Neuronal stem cell (in vitro differentiated cells): ENCODE measurements around the gene PPP3CA.

Experiments
- DNase-seq: peaks from one replicate; pipeline ENCODE4 v3.0.0-alpha.2; 2013; ENCODE audit warnings: low spot score
- H2AFZ ChIP-seq: one replicate; pipeline ENCODE4 v1.6.1; 2013; ENCODE audit warnings: mild to moderate bottlenecking, low read length, inconsistent platforms
- H2AK5ac ChIP-seq: 2 replicates; pipeline ENCODE4 v1.6.1; 2013; ENCODE audit warnings: low read depth, mild to moderate bottlenecking, inconsistent platforms, low read length, moderate library complexity, mixed read lengths
- H2BK120ac ChIP-seq: 2 replicates; pipeline ENCODE4 v1.6.1; 2013; ENCODE audit warnings: low read depth, mild to moderate bottlenecking, inconsistent platforms, low read length, moderate library complexity, mixed read lengths
- H2BK12ac ChIP-seq: one replicate; pipeline ENCODE4 v1.6.1; 2013; ENCODE audit warnings: low read length, inconsistent platforms
- H2BK15ac ChIP-seq: 2 replicates; pipeline ENCODE4 v1.6.1; 2013; ENCODE audit warnings: mild to moderate bottlenecking, low read length, inconsistent platforms, mixed read lengths
- H2BK5ac ChIP-seq: one replicate; pipeline ENCODE4 v1.6.1; 2013; ENCODE audit warnings: inconsistent platforms, mild to moderate bottlenecking, low read length, moderate library complexity
- H3K14ac ChIP-seq: one replicate; pipeline ENCODE4 v1.6.1; 2013; ENCODE audit warnings: low read length, inconsistent platforms
- H3K18ac ChIP-seq: 2 replicates; pipeline ENCODE4 v1.6.1; 2013; ENCODE audit warnings: low read length, inconsistent platforms
- H3K23ac ChIP-seq: 2 replicates; pipeline ENCODE4 v1.6.1; 2013; ENCODE audit warnings: low read depth, mild to moderate bottlenecking, mixed read lengths, low read length, inconsistent platforms; ENCODE audit not compliant: poor library complexity
- H3K27ac ChIP-seq: replicated peaks from 3 replicates; pipeline ENCODE4 v1.5.1; 2013; ENCODE audit warnings: low read length, inconsistent platforms
- H3K27me3 ChIP-seq, 3 experiments: 2 replicates each; pipeline ENCODE4 v1.6.1; 2013; ENCODE audit warnings: low read length in 3 of 3, mild to moderate bottlenecking in 2 of 3, inconsistent platforms in 1 of 3, low read depth in 1 of 3, mixed read lengths in 1 of 3, moderate library complexity in 1 of 3; ENCODE audit not compliant: control insufficient read depth in 3 of 3, insufficient read depth in 3 of 3
- H3K36me3 ChIP-seq, 2 donors: replicated peaks in 1 of 2; 2 replicates each; pipeline ENCODE4 v1.6.1; 2013; ENCODE audit warnings: low read length in 2 of 2; ENCODE audit not compliant: control insufficient read depth in 2 of 2, insufficient read depth in 2 of 2
- H3K4ac ChIP-seq: 2 replicates; pipeline ENCODE4 v1.6.1; 2013; ENCODE audit warnings: inconsistent platforms, mild to moderate bottlenecking, low read length, moderate library complexity
- H3K4me1 ChIP-seq, 2 donors: 1 replicate in 1 of 2; 2 replicates in 1 of 2; pipeline ENCODE4 v1.6.1; 2013; ENCODE audit warnings: low read length in 2 of 2, low read depth in 1 of 2; ENCODE audit not compliant: control insufficient read depth in 2 of 2, insufficient read depth in 1 of 2
- H3K4me2 ChIP-seq: one replicate; pipeline ENCODE4 v1.6.1; 2013; ENCODE audit warnings: mild to moderate bottlenecking, low read length, inconsistent platforms; ENCODE audit not compliant: insufficient read depth, poor library complexity, severe bottlenecking
- H3K4me3 ChIP-seq, 2 donors: 2 replicates each; pipeline ENCODE4 v1.5.1; 2013; ENCODE audit warnings: low read length in 2 of 2, mild to moderate bottlenecking in 2 of 2, inconsistent platforms in 1 of 2, moderate library complexity in 1 of 2
- H3K79me1 ChIP-seq: one replicate; pipeline ENCODE4 v1.6.1; 2013; ENCODE audit warnings: low read depth, mild to moderate bottlenecking, inconsistent platforms, low read length, moderate library complexity
- H3K9ac ChIP-seq: one replicate; pipeline ENCODE4 v1.6.1; 2013; ENCODE audit warnings: mild to moderate bottlenecking, low read depth, low read length, inconsistent platforms; ENCODE audit not compliant: poor library complexity
- H3K9me3 ChIP-seq, 2 donors: replicated peaks in 1 of 2; 2 replicates each; pipeline versions ENCODE3 to v1.6.1; 2013; ENCODE audit warnings: low read length in 2 of 2, mild to moderate bottlenecking in 2 of 2, inconsistent platforms in 1 of 2, low read depth in 1 of 2, mixed read lengths in 1 of 2, moderate library complexity in 1 of 2; ENCODE audit not compliant: control insufficient read depth in 2 of 2, insufficient read depth in 1 of 2
- H4K8ac ChIP-seq: one replicate; pipeline ENCODE4 v1.6.1; 2013; ENCODE audit warnings: low read depth, mild to moderate bottlenecking, inconsistent platforms, low read length, moderate library complexity
- H4K91ac ChIP-seq: one replicate; pipeline ENCODE4 v1.6.1; 2013; ENCODE audit warnings: low read length, low read depth, mild to moderate bottlenecking, inconsistent platforms; ENCODE audit not compliant: poor library complexity
- WGBS, 2 donors: extraction: QIAGEN DNeasy Blood & Tissue Kit; methylation state at CpG; one replicate each; pipeline ENCODE4 v1.1.7; 2013; ENCODE audit warnings: missing lambda C conversion rate in 2 of 2, mixed read lengths in 1 of 2; ENCODE audit not compliant: insufficient read length in 2 of 2, insufficient replicate concordance in 1 of 2; ENCODE audit errors: extremely low coverage in 2 of 2; 5-methylcytosine and 5-hydroxymethylcytosine counted together

The PPP3CA gene

DNA sequence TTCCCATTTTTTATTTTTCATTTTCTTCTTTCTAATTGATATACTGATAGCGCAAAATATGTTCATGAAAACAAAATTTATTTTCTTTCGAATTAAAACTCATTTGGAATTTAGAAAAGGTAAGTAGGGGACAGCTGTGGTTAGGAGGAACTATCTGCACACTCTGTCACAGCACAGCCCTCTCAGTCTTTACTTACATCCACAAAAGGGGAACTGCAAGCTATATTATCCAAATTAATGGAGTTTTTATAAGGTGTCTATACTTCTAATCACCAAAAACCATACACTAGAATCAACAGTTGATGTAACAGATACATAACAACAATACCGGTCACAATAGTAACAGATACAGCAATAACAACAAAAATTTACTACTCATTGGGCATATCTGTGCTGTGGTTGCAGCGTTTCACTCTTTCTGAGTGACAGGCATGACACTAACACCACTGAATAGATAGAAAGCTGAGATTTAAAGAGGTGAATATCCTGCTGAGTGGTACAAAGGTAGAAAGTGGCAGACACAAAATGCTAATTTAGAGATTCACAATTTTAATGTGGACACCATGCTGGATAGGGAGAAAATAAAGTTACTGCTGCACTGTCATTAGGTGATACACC lies 160.7 kb downstream of the PPP3CA start:
- no peaks in the 10 kb centered on the region for H3K79me1 ChIP-seq
- no peak overlapping the region for H2AK5ac ChIP-seq
- H3K4me1 ChIP-seq: peaks cover 4 to 9% of the 10 kb centered on the region in 2 donors
- no peak overlapping the region for H4K8ac ChIP-seq
- peaks cover 0 to 5% of the 10 kb centered on the region in 2 donors for H3K36me3 ChIP-seq
- H3K27me3 ChIP-seq: no peaks in the 10 kb centered on the region
- no peak overlapping the region for H3K23ac ChIP-seq
- no peak overlapping the region for H3K9ac ChIP-seq
- no peak overlapping the region for H3K18ac ChIP-seq
- H3K14ac ChIP-seq: no peak overlapping the region
- H2BK5ac ChIP-seq: no peak overlapping the region
- H2BK12ac ChIP-seq: no peak overlapping the region
- H3K27ac ChIP-seq: no peak overlapping the region
- WGBS, 2 donors: no CpG with 5 or more reads among the region's 4 CpGs
- H3K4me3 ChIP-seq: no peak overlapping the region
- H4K91ac ChIP-seq: no peak overlapping the region
- H3K4me2 ChIP-seq: no peak overlapping the region
- H2BK120ac ChIP-seq: no peak overlapping the region
- no peak overlapping the region for H2BK15ac ChIP-seq
- H3K9me3 ChIP-seq: peaks cover 4% of the 10 kb centered on the region in 2 donors
- DNase-seq: no peak
- H3K4ac ChIP-seq: no peak overlapping the region
- H2AFZ ChIP-seq: no peak overlapping the region

DNA sequence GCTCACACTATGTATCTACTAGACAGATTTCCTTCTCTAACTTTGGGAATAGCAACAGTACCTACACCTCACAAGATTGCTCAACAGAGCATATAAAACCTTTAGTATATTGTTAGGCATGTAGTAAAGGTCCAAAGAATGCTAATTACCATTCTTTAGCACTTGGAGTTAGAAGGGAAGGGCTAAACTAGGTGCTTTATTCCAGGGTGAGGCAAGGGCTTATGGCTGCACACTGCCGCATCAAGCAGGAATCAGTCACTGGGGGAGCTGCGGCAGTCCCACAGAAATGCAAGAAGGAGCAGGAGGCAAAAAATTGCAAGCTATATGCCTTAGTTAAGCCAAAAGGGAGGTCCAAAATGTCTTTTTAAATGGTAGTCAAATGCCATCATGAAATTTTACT lies 162.7 kb downstream of the PPP3CA start:
- Histone ChIP-seq H3K14ac (no peak overlapping the region), H3K4me3 (no peak overlapping the region), H3K9ac (no peak overlapping the region), H2BK15ac (no peak overlapping the region), H3K27ac (no peak overlapping the region), H3K4me1 (peaks cover 2 to 4% of the 10 kb centered on the region in 2 donors), H3K79me1 (no peaks in the 10 kb centered on the region), H3K9me3 (peaks cover 4% of the 10 kb centered on the region in 2 donors), H3K4ac (no peak overlapping the region), H3K36me3 (peaks cover 0 to 5% of the 10 kb centered on the region in 2 donors), H3K23ac (no peak overlapping the region), H2AK5ac (no peak overlapping the region), H2BK12ac (no peak overlapping the region), H3K18ac (no peak overlapping the region), H4K8ac (no peak overlapping the region), H2BK120ac (no peak overlapping the region), H4K91ac (no peak overlapping the region), H2BK5ac (no peak overlapping the region), H3K27me3 (no peaks in the 10 kb centered on the region), H3K4me2 (no peak overlapping the region), H2AFZ (no peak overlapping the region)
- no CpG with 5 or more reads among the region's 2 CpGs for WGBS, 2 donors
- DNase-seq: no peak

DNA sequence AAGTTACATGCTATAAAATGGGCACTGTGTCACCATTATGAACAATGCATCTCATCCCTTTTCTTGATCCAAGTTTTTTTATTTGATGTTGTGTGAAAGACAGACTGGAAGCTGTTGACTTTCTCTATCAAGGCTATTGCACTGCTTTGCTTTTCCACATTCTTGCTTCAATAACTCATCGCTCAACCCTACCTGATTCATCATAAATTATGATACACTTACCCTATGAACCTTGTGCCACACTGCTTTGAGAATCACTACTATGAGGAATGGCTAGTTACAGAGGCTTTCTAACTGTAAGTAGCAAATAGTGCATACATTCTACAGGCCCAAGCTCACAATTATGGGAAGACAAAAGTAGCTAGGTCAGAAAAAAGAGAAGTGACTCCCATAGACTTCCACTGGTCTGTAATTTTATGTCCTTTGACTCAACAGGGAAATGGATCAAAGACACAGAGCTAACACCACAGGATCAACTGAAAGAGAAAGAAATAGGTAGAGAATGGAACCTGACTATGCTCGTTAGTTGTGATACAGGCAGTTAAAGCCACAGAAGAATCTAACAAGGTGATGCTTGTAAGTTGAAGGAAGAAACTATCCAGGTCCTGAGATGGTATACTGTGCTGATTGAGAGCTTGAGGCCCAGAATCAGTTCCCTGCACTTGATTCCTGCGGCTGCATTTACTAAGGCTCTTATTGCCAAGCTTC lies 163.5 kb downstream of the PPP3CA start:
- Histone ChIP-seq H3K27ac (no peak overlapping the region), H4K91ac (no peak overlapping the region), H4K8ac (no peak overlapping the region), H2BK12ac (no peak overlapping the region), H2BK120ac (no peak overlapping the region), H3K4ac (no peak overlapping the region), H3K9me3 (peaks cover 4% of the 10 kb centered on the region in 2 donors), H3K27me3 (no peaks in the 10 kb centered on the region), H3K14ac (no peak overlapping the region), H2BK5ac (no peak overlapping the region), H3K23ac (no peak overlapping the region), H3K4me3 (no peak overlapping the region), H2AFZ (no peak overlapping the region), H2AK5ac (no peak overlapping the region), H3K4me1 (peaks cover 2 to 4% of the 10 kb centered on the region in 2 donors), H3K9ac (no peak overlapping the region), H2BK15ac (no peak overlapping the region), H3K4me2 (no peak overlapping the region), H3K79me1 (no peaks in the 10 kb centered on the region), H3K36me3 (peaks cover 0 to 5% of the 10 kb centered on the region in 2 donors), H3K18ac (no peak overlapping the region)
- no CpG with 5 or more reads among the region's 3 CpGs for WGBS, 2 donors
- DNase-seq: no peak

DNA sequence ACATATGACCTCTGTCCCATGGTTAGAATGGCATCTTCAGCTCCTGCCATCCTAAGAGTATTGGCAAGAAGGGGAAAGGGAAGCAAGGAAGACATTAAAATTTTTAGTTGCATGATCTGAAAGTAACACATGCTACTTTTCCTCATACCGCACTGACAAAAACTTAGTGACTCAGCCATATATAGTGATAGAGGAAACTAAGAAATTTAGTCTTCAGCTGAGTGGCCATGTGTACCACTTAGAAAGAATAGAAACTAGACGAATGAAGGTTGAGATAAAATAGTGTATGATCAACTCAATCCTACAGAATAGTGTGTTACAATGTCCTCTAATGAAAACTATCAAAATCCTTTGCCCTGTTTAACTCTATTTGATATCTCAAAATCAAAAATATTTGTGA lies 164.1 kb downstream of the PPP3CA start:
- Histone ChIP-seq H3K79me1 (no peaks in the 10 kb centered on the region), H3K18ac (no peak overlapping the region), H3K14ac (no peak overlapping the region), H2AK5ac (no peak overlapping the region), H2BK12ac (no peak overlapping the region), H2BK5ac (no peak overlapping the region), H3K27ac (no peak overlapping the region), H2AFZ (no peak overlapping the region), H3K4ac (no peak overlapping the region), H3K23ac (no peak overlapping the region), H2BK120ac (no peak overlapping the region), H3K4me1 (peaks cover 2 to 4% of the 10 kb centered on the region in 2 donors), H3K4me3 (no peak overlapping the region), H3K9ac (no peak overlapping the region), H3K9me3 (peaks cover 4% of the 10 kb centered on the region in 2 donors), H3K4me2 (no peak overlapping the region), H3K36me3 (peaks cover 0 to 5% of the 10 kb centered on the region in 2 donors), H2BK15ac (no peak overlapping the region), H4K91ac (no peak overlapping the region), H4K8ac (no peak overlapping the region), H3K27me3 (no peaks in the 10 kb centered on the region)
- WGBS, 2 donors: no CpG with 5 or more reads among the region's 2 CpGs
- DNase-seq: no peak
